GM12878 (cell line): ENCODE results near the gene MEIS1. TPM values are rescaled to one million over a fixed set of nuclear protein-coding genes. Genes with fewer than 3 reads are reported as not detected.

Experiments used
- ATAC-seq: fragments of 200-7000 bp; cut with Tn5 transposase; 3 replicates; pipeline ENCODE4 v1.9.1; 2020; ENCODE audit warnings: mild to moderate bottlenecking, moderate library complexity
- BruUV-seq: library from RNA; stranded (reverse); fragments of 400-500 nt; replicated peaks from 2 replicates; lab custom pipeline; 2021; lab: Mats Ljungman, UMichigan
- CTCF ChIA-PET: fragments of 300-600 bp; sonication (Branson Sonifier 250); formaldehyde crosslinking; extraction: SDS; loops from one replicate; lab custom pipeline; 2021; ENCODE audit warnings: inconsistent platforms; lab: Yijun Ruan, JAX
- POLR2A ChIA-PET: fragments of 350-600 bp; formaldehyde crosslinking; extraction: SDS; loops from one replicate; lab custom pipeline; 2021; ENCODE audit warnings: inconsistent platforms; lab: Charles Lee
- RAD21 ChIA-PET: fragments of 300-600 bp; sonication (Branson Sonifier 250); formaldehyde crosslinking; loops from one replicate; lab custom pipeline; 2023; ENCODE audit warnings: antibody characterized with exemption; ENCODE audit not compliant: unreplicated experiment; lab: Charles Lee
- SMC1A ChIA-PET: fragments of 300-600 bp; sonication (Branson Sonifier 250); formaldehyde crosslinking; loops from one replicate; lab custom pipeline; 2023; ENCODE audit not compliant: unreplicated experiment, uncharacterized antibody; lab: Charles Lee
- DNase-seq: peaks from one replicate; pipeline ENCODE4 v3.0.0-alpha.2; 2011; ENCODE audit warnings: low read depth, low spot score
- FAIRE-seq: peaks from 3 replicates; lab custom pipeline; 2011; peaks lifted over from hg19 to GRCh38; lab: Jason Lieb, UNC
- H2AFZ ChIP-seq: 2 replicates; pipeline ENCODE4 v1.6.0; 2011; ENCODE audit warnings: low read depth, low read length, control low read depth; ENCODE audit not compliant: control insufficient read depth
- H3K27ac ChIP-seq: 2 replicates; pipeline ENCODE4 v1.5.1; 2011; ENCODE audit warnings: control low read depth; ENCODE audit not compliant: control insufficient read depth, insufficient read depth
- H3K27me3 ChIP-seq, 2 experiments: replicated peaks in 1 of 2; 2 replicates each; pipeline versions ENCODE4 v1.6.0 to v1.6.1; 2011; ENCODE audit warnings: low read length in 1 of 2; ENCODE audit not compliant: control insufficient read depth in 2 of 2, insufficient read depth in 2 of 2
- H3K36me3 ChIP-seq, 2 experiments: 2 replicates each; pipeline ENCODE4 v1.5.1; 2011; ENCODE audit warnings: low read length in 1 of 2; ENCODE audit not compliant: control insufficient read depth in 2 of 2, insufficient read depth in 2 of 2
- H3K4me1 ChIP-seq: 2 replicates; pipeline ENCODE4 v1.6.1; 2011; ENCODE audit warnings: mild to moderate bottlenecking, low read length, moderate library complexity, mixed read lengths; ENCODE audit not compliant: control insufficient read depth, insufficient read depth
- H3K4me2 ChIP-seq: 2 replicates; pipeline ENCODE4 v1.6.0; 2011; ENCODE audit warnings: control low read depth; ENCODE audit not compliant: control insufficient read depth, insufficient read depth
- H3K4me3 ChIP-seq: fragments of 200-600 bp; sonication (generic); 2 replicates; pipeline ENCODE4 v1.5.1; 2016
- H3K79me2 ChIP-seq: 2 replicates; pipeline ENCODE4 v1.6.0; 2011; ENCODE audit warnings: low read length; ENCODE audit not compliant: control insufficient read depth, insufficient read depth
- H3K9ac ChIP-seq: 2 replicates; pipeline ENCODE4 v1.8.0; 2011; ENCODE audit warnings: low read length, control low read depth, mixed read lengths; ENCODE audit not compliant: control insufficient read depth, insufficient read depth
- H3K9me3 ChIP-seq: replicated peaks from 3 replicates; pipeline ENCODE4 v1.5.1; 2011; ENCODE audit warnings: mild to moderate bottlenecking, low read length; ENCODE audit not compliant: control insufficient read depth, insufficient read depth
- H4K20me1 ChIP-seq: 2 replicates; pipeline ENCODE4 v1.6.0; 2011; ENCODE audit not compliant: control insufficient read depth, insufficient read depth
- CHD4 ChIP-seq: fragments of 200-600 bp; sonication (generic); IDR thresholded peaks from 2 replicates; pipeline ENCODE4 v1.6.1; 2016; ENCODE audit warnings: mild to moderate bottlenecking
- SIN3A ChIP-seq: IDR thresholded peaks from 2 replicates; pipeline ENCODE4 v1.6.1; 2012; ENCODE audit warnings: low read depth, low read length, improper control_type of control experiment
- SMAD5 ChIP-seq: IDR thresholded peaks from 2 replicates; pipeline ENCODE4 v1.6.1; 2016; ENCODE audit warnings: antibody characterized with exemption, low read depth
- TAF1 ChIP-seq: IDR thresholded peaks from 2 replicates; pipeline ENCODE4 v1.6.1; 2011; ENCODE audit warnings: mild to moderate bottlenecking, low read depth, low read length, borderline replicate concordance
- TARDBP ChIP-seq: IDR thresholded peaks from 2 replicates; pipeline ENCODE4 v1.6.1; 2016; ENCODE audit warnings: borderline replicate concordance
- WGBS: methylation state at CpG from one replicate; pipeline ENCODE4 v1.1.6; 2016; ENCODE audit warnings: low lambda C conversion rate; ENCODE audit not compliant: insufficient replicate concordance, insufficient coverage; ENCODE audit errors: missing lambda C conversion rate; 5-methylcytosine and 5-hydroxymethylcytosine counted together
- in situ Hi-C: fragments of 300-500 bp; cut with MboI; formaldehyde crosslinking; loops from 9 replicates; pipeline ENCODE4 v1.14.3; 2018; ENCODE audit warnings: mixed read lengths
- intact Hi-C: fragments of 100-400 bp; cut with micrococcal nuclease; formaldehyde crosslinking; loops from one replicate; pipeline ENCODE4 v1.14.2; 2022; ENCODE audit not compliant: unreplicated experiment
- polyA plus RNA-seq, 11 experiments: library from polyadenylated mRNA; depleted of rRNA in 4 of 11; unstranded in 6 of 11; stranded (reverse) in 5 of 11; fragments of >200 nt; fragmentation: Nextera tagmentation in 4 of 11; fragmentation: Illumina TruSeq in 1 of 11; extraction: Ambion mirVana in 4 of 11; extraction: Trizol in 1 of 11; gene quantifications; 1 replicate in 1 of 11; 2 replicates in 10 of 11; pipeline versions ENCODE4 v1.2.1 to v1.2.3, GENCODE V29; 2011 to 2016; ENCODE audit warnings: inconsistent platforms in 2 of 11, missing spikeins in 2 of 11, low read depth in 1 of 11
- total RNA-seq, 4 experiments: library from RNA; depleted of rRNA in 3 of 4; stranded (reverse); fragments of >200 nt in 3 of 4; fragmentation: Illumina TruSeq in 1 of 4; extraction: Trizol in 1 of 4; gene quantifications; 2 replicates each; pipeline versions ENCODE4 v1.2.1 to v1.2.3, GENCODE V29; 2013 to 2021
- TF ChIP-seq, protein P1 (sequence below): IDR thresholded peaks from 2 replicates; pipeline ENCODE4 v1.6.1; 2011; ENCODE audit warnings: mild to moderate bottlenecking, low read depth, low read length, moderate library complexity; ENCODE audit not compliant: insufficient replicate concordance
- TF ChIP-seq, protein P2 (sequence below): fragments of 450-650 bp; conservative IDR thresholded peaks from 2 replicates; pipeline ENCODE4 v1.6.1; 2017; ENCODE audit warnings: mild to moderate bottlenecking, moderate library complexity
- TF ChIP-seq, protein P3 (sequence below): fragments of 450-650 bp; formaldehyde crosslinking; IDR thresholded peaks from 2 replicates; pipeline ENCODE4 v1.4.0; 2022; ENCODE audit warnings: mild to moderate bottlenecking, moderate library complexity
- TF ChIP-seq, protein P4 (sequence below): fragments of 450-650 bp; formaldehyde crosslinking; IDR thresholded peaks from 2 replicates; pipeline ENCODE4 v1.4.0; 2020; ENCODE audit warnings: mild to moderate bottlenecking, moderate library complexity

Gene MEIS1
- total and polyA plus RNA-seq, 10 of the 15 experiments (the other 5 are each of a cell fraction or from before 2014, with no cell fraction given), result 0.04 to 0.31 (median 0.14) TPM; not detected in 6

GRCh38 chr2:66387016-66387753 is 47.7 kb upstream of the MEIS1 start:
- intact Hi-C loops (no loop called here), in situ Hi-C loops (no loop called here)
- ChIA-PET SMC1A (no interaction called here), RAD21 (no interaction called here), CTCF (no interaction called here), POLR2A (interaction anchor here (0.6 kb wide), 1 partner anchor 745 kb away, joined by 4 read pairs; no protein-coding TSS in a partner anchor)
- Histone ChIP-seq H3K9ac (no peak overlapping the region), H2AFZ (no peak overlapping the region), H3K79me2 (no peaks in the 10 kb centered on the region), H3K27ac (no peak overlapping the region), H3K4me1 (no peaks in the 10 kb centered on the region), H3K36me3 (no peaks in the 10 kb centered on the region), H3K4me3 (no peak overlapping the region), H3K9me3 (no peaks in the 10 kb centered on the region), H3K4me2 (no peak overlapping the region), H4K20me1 (no peaks in the 10 kb centered on the region), H3K27me3 (no peaks in the 10 kb centered on the region)
- 44% methylated on average over 9 of the region's 9 CpGs for WGBS
- FAIRE-seq, result no peak
- no TSS peak for BruUV-seq
- no peak for ATAC-seq
- DNase-seq, result no peak
- TF ChIP-seq TARDBP (no peak), CHD4 (no peak), SMAD5 (no peak), TAF1 (no peak), SIN3A (no peak)
- TF ChIP-seq, protein P1, sequence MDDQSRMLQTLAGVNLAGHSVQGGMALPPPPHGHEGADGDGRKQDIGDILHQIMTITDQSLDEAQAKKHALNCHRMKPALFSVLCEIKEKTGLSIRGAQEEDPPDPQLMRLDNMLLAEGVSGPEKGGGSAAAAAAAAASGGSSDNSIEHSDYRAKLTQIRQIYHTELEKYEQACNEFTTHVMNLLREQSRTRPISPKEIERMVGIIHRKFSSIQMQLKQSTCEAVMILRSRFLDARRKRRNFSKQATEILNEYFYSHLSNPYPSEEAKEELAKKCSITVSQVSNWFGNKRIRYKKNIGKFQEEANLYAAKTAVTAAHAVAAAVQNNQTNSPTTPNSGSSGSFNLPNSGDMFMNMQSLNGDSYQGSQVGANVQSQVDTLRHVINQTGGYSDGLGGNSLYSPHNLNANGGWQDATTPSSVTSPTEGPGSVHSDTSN, result no peak
- TF ChIP-seq, protein P2, sequence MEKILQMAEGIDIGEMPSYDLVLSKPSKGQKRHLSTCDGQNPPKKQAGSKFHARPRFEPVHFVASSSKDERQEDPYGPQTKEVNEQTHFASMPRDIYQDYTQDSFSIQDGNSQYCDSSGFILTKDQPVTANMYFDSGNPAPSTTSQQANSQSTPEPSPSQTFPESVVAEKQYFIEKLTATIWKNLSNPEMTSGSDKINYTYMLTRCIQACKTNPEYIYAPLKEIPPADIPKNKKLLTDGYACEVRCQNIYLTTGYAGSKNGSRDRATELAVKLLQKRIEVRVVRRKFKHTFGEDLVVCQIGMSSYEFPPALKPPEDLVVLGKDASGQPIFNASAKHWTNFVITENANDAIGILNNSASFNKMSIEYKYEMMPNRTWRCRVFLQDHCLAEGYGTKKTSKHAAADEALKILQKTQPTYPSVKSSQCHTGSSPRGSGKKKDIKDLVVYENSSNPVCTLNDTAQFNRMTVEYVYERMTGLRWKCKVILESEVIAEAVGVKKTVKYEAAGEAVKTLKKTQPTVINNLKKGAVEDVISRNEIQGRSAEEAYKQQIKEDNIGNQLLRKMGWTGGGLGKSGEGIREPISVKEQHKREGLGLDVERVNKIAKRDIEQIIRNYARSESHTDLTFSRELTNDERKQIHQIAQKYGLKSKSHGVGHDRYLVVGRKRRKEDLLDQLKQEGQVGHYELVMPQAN, result no peak
- TF ChIP-seq, protein P3, sequence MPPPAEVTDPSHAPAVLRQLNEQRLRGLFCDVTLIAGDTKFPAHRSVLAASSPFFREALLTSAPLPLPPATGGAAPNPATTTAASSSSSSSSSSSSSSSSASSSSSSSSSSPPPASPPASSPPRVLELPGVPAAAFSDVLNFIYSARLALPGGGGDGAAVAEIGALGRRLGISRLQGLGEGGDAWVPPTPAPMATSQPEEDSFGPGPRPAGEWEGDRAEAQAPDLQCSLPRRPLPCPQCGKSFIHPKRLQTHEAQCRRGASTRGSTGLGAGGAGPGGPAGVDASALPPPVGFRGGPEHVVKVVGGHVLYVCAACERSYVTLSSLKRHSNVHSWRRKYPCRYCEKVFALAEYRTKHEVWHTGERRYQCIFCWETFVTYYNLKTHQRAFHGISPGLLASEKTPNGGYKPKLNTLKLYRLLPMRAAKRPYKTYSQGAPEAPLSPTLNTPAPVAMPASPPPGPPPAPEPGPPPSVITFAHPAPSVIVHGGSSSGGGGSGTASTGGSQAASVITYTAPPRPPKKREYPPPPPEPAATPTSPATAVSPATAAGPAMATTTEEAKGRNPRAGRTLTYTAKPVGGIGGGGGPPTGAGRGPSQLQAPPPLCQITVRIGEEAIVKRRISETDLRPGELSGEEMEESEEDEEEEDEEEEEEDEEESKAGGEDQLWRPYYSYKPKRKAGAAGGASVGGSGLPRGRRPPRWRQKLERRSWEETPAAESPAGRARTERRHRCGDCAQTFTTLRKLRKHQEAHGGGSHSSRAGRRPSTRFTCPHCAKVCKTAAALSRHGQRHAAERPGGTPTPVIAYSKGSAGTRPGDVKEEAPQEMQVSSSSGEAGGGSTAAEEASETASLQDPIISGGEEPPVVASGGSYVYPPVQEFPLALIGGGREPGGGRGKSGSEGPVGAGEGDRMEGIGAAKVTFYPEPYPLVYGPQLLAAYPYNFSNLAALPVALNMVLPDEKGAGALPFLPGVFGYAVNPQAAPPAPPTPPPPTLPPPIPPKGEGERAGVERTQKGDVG (CRISPR knock-in tag), result no peak
- TF ChIP-seq, protein P4, sequence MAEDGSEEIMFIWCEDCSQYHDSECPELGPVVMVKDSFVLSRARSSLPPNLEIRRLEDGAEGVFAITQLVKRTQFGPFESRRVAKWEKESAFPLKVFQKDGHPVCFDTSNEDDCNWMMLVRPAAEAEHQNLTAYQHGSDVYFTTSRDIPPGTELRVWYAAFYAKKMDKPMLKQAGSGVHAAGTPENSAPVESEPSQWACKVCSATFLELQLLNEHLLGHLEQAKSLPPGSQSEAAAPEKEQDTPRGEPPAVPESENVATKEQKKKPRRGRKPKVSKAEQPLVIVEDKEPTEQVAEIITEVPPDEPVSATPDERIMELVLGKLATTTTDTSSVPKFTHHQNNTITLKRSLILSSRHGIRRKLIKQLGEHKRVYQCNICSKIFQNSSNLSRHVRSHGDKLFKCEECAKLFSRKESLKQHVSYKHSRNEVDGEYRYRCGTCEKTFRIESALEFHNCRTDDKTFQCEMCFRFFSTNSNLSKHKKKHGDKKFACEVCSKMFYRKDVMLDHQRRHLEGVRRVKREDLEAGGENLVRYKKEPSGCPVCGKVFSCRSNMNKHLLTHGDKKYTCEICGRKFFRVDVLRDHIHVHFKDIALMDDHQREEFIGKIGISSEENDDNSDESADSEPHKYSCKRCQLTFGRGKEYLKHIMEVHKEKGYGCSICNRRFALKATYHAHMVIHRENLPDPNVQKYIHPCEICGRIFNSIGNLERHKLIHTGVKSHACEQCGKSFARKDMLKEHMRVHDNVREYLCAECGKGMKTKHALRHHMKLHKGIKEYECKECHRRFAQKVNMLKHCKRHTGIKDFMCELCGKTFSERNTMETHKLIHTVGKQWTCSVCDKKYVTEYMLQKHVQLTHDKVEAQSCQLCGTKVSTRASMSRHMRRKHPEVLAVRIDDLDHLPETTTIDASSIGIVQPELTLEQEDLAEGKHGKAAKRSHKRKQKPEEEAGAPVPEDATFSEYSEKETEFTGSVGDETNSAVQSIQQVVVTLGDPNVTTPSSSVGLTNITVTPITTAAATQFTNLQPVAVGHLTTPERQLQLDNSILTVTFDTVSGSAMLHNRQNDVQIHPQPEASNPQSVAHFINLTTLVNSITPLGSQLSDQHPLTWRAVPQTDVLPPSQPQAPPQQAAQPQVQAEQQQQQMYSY (CRISPR knock-in tag), result no peak
